H1 (cell line): Measurements from ENCODE around the gene TCEAL7. TPM values are rescaled to one million over a fixed set of nuclear protein-coding genes. Genes with fewer than 3 reads are reported as not detected.

Experiments used
- CTCF ChIA-PET: fragments of 300-600 bp; sonication (Branson Sonifier 250); formaldehyde crosslinking; loops from one replicate; lab custom pipeline; 2021; ENCODE audit not compliant: partially characterized antibody; lab: Charles Lee
- POLR2A ChIA-PET: fragments of 300-600 bp; sonication (Branson Sonifier 250); formaldehyde crosslinking; loops from one replicate; lab custom pipeline; 2021; ENCODE audit warnings: inconsistent platforms; ENCODE audit not compliant: partially characterized antibody; lab: Charles Lee
- DNase-seq, 2 experiments: peaks; one replicate each; pipeline versions ENCODE4 v3.0.0 to v3.0.0-alpha.2; 2010 to 2022; ENCODE audit warnings: low spot score in 2 of 2, low read depth in 1 of 2, mixed read lengths in 1 of 2
- FAIRE-seq: peaks from 2 replicates; lab custom pipeline; 2011; peaks lifted over from hg19 to GRCh38; lab: Jason Lieb, UNC
- H2AFZ ChIP-seq: 2 replicates; pipeline ENCODE4 v1.8.1; 2012; ENCODE audit warnings: low read length, inconsistent platforms
- H2AK5ac ChIP-seq: 2 replicates; pipeline ENCODE4 v1.6.1; 2013; ENCODE audit warnings: low read depth, low read length
- H2BK120ac ChIP-seq: replicated peaks from 2 replicates; pipeline ENCODE3; 2013; ENCODE audit warnings: low read depth, low read length, inconsistent platforms
- H2BK12ac ChIP-seq: 2 replicates; pipeline ENCODE4 v1.6.1; 2013; ENCODE audit warnings: low read depth, low read length
- H2BK15ac ChIP-seq: 2 replicates; pipeline ENCODE4 v1.6.1; 2013; ENCODE audit warnings: low read length
- H2BK20ac ChIP-seq: 2 replicates; pipeline ENCODE4 v1.6.1; 2013; ENCODE audit warnings: low read length
- H2BK5ac ChIP-seq: 2 replicates; pipeline ENCODE4 v1.6.1; 2013; ENCODE audit warnings: low read depth, low read length
- H3K14ac ChIP-seq: 2 replicates; pipeline ENCODE4 v1.6.1; 2013; ENCODE audit warnings: inconsistent platforms; ENCODE audit not compliant: insufficient read length
- H3K18ac ChIP-seq: 2 replicates; pipeline ENCODE4 v1.6.1; 2013; ENCODE audit warnings: low read length; ENCODE audit errors: extremely low read depth
- H3K23ac ChIP-seq: 2 replicates; pipeline ENCODE4 v1.6.1; 2013; ENCODE audit warnings: inconsistent platforms; ENCODE audit not compliant: insufficient read length
- H3K23me2 ChIP-seq: 2 replicates; pipeline ENCODE4 v1.6.1; 2013; ENCODE audit warnings: low read depth, low read length
- H3K27ac ChIP-seq: 2 replicates; pipeline ENCODE4 v1.6.1; 2011; ENCODE audit warnings: low read depth, low read length, inconsistent platforms
- H3K27me3 ChIP-seq, 4 experiments: replicated peaks in 1 of 4; 1 replicate in 1 of 4; 2 replicates in 3 of 4; pipeline versions ENCODE4 v1.6.1 to v1.8.1; 2011 to 2013; ENCODE audit warnings: low read length in 3 of 4, mild to moderate bottlenecking in 3 of 4, inconsistent platforms in 2 of 4, mixed read lengths in 2 of 4, moderate library complexity in 1 of 4; ENCODE audit not compliant: control insufficient read depth in 3 of 4, insufficient read depth in 3 of 4; ENCODE audit errors: extremely low read depth in 1 of 4
- H3K36me3 ChIP-seq, 4 experiments: 2 replicates each; pipeline versions ENCODE4 v1.6.1 to v1.8.1; 2011 to 2013; ENCODE audit warnings: mild to moderate bottlenecking in 4 of 4, low read length in 3 of 4, moderate library complexity in 2 of 4, control low read depth in 1 of 4, inconsistent platforms in 1 of 4; ENCODE audit not compliant: insufficient read depth in 4 of 4, control insufficient read depth in 2 of 4
- H3K4ac ChIP-seq: replicated peaks from 2 replicates; pipeline ENCODE3; 2013; ENCODE audit warnings: low read length, low read depth, mixed read lengths, inconsistent platforms; ENCODE audit not compliant: insufficient read length
- H3K4me1 ChIP-seq, 4 experiments: replicated peaks in 1 of 4; 1 replicate in 1 of 4; 2 replicates in 3 of 4; pipeline versions ENCODE4 v1.6.1 to v1.8.1; 2011 to 2013; ENCODE audit warnings: low read length in 3 of 4, inconsistent platforms in 2 of 4, mixed read lengths in 1 of 4; ENCODE audit not compliant: insufficient read depth in 4 of 4, control insufficient read depth in 3 of 4
- H3K4me2 ChIP-seq, 2 experiments: 2 replicates each; pipeline versions ENCODE4 v1.6.1 to v1.8.1; 2011 to 2013; ENCODE audit warnings: low read depth in 2 of 2, low read length in 2 of 2, control low read depth in 1 of 2, inconsistent platforms in 1 of 2, mild to moderate bottlenecking in 1 of 2; ENCODE audit not compliant: insufficient read depth in 1 of 2
- H3K4me3 ChIP-seq, 4 experiments: fragments of 200-600, 300-600 bp in 1 of 4; sonication (generic), shearing (Covaris generic), sonication (Bioruptor Twin) in 1 of 4; 2 replicates each; pipeline versions ENCODE4 v1.5.1 to v1.8.1; 2011 to 2016; ENCODE audit warnings: low read length in 4 of 4, low read depth in 3 of 4, control low read depth in 2 of 4, inconsistent platforms in 2 of 4, mild to moderate bottlenecking in 2 of 4, mixed read lengths in 1 of 4, moderate library complexity in 1 of 4; ENCODE audit not compliant: insufficient read depth in 2 of 4; ENCODE audit errors: extremely low read depth in 1 of 4
- H3K56ac ChIP-seq: replicated peaks from 2 replicates; pipeline ENCODE3; 2013; ENCODE audit warnings: low read depth, mild to moderate bottlenecking, mixed read lengths, low read length, inconsistent platforms; ENCODE audit not compliant: insufficient read length
- H3K79me1 ChIP-seq: 2 replicates; pipeline ENCODE4 v1.6.1; 2013; ENCODE audit warnings: low read depth, low read length, control low read depth
- H3K79me2 ChIP-seq, 2 experiments: 2 replicates each; pipeline versions ENCODE4 v1.6.1 to v1.8.1; 2012 to 2013; ENCODE audit warnings: low read length in 2 of 2, mild to moderate bottlenecking in 2 of 2, inconsistent platforms in 1 of 2; ENCODE audit not compliant: insufficient read depth in 2 of 2, control insufficient read depth in 1 of 2
- H3K9ac ChIP-seq, 4 experiments: replicated peaks in 1 of 4; 1 replicate in 1 of 4; 2 replicates in 3 of 4; pipeline versions ENCODE4 v1.6.1 to v1.8.1; 2011 to 2013; ENCODE audit warnings: low read depth in 3 of 4, low read length in 3 of 4, control low read depth in 2 of 4, mild to moderate bottlenecking in 2 of 4, moderate library complexity in 2 of 4, inconsistent platforms in 1 of 4; ENCODE audit errors: extremely low read depth in 1 of 4
- H3K9me3 ChIP-seq, 2 experiments: 2 replicates each; pipeline versions ENCODE4 v1.6.1 to v1.8.1; 2012 to 2013; ENCODE audit warnings: mild to moderate bottlenecking in 2 of 2, moderate library complexity in 2 of 2, control low read depth in 1 of 2, inconsistent platforms in 1 of 2, low read depth in 1 of 2, low read length in 1 of 2, mixed read lengths in 1 of 2; ENCODE audit not compliant: insufficient read depth in 2 of 2
- H4K20me1 ChIP-seq, 2 experiments: replicated peaks in 1 of 2; 2 replicates each; pipeline versions ENCODE3 to v1.8.1; 2011 to 2013; ENCODE audit warnings: inconsistent platforms in 2 of 2, low read length in 2 of 2, mild to moderate bottlenecking in 1 of 2; ENCODE audit not compliant: insufficient read depth in 2 of 2, control insufficient read depth in 1 of 2
- H4K5ac ChIP-seq: 2 replicates; pipeline ENCODE4 v1.6.1; 2013; ENCODE audit warnings: low read length, low read depth, mixed read lengths, inconsistent platforms; ENCODE audit not compliant: insufficient read length
- H4K8ac ChIP-seq: 2 replicates; pipeline ENCODE4 v1.8.0; 2013; ENCODE audit warnings: mild to moderate bottlenecking, moderate library complexity, low read length, inconsistent platforms; ENCODE audit not compliant: insufficient read depth; ENCODE audit errors: extremely low read depth
- H4K91ac ChIP-seq: replicated peaks from 2 replicates; pipeline ENCODE3; 2013; ENCODE audit warnings: low read length, mixed read lengths, inconsistent platforms; ENCODE audit not compliant: insufficient read length
- ATF2 ChIP-seq: IDR thresholded peaks from 2 replicates; pipeline ENCODE4 v1.6.1; 2012; ENCODE audit warnings: low read length, inconsistent platforms
- EGR1 ChIP-seq: IDR thresholded peaks from 2 replicates; pipeline ENCODE4 v1.6.1; 2011; ENCODE audit warnings: low read depth, low read length, borderline replicate concordance
- EP300 ChIP-seq, 2 experiments: IDR thresholded peaks; 1 replicate in 1 of 2; 2 replicates in 1 of 2; pipeline ENCODE4 v1.6.1; 2011 to 2012; ENCODE audit warnings: low read depth in 2 of 2, low read length in 2 of 2, mild to moderate bottlenecking in 2 of 2, borderline replicate concordance in 1 of 2, inconsistent platforms in 1 of 2, moderate library complexity in 1 of 2
- RFX5 ChIP-seq: IDR thresholded peaks from 2 replicates; pipeline ENCODE4 v1.6.1; 2011; ENCODE audit warnings: low read depth, low read length, improper control_type of control experiment, borderline replicate concordance
- SIN3A ChIP-seq, 2 experiments: IDR thresholded peaks in 1 of 2; conservative IDR thresholded peaks in 1 of 2; 2 replicates each; pipeline ENCODE4 v1.6.1; 2011 to 2012; ENCODE audit warnings: low read length in 2 of 2, improper control_type of control experiment in 1 of 2, low read depth in 1 of 2, mild to moderate bottlenecking in 1 of 2
- SP2 ChIP-seq: IDR thresholded peaks from 2 replicates; pipeline ENCODE4 v1.6.1; 2012; ENCODE audit warnings: mild to moderate bottlenecking, low read length, inconsistent platforms
- SRF ChIP-seq: IDR thresholded peaks from 2 replicates; pipeline ENCODE4 v1.6.1; 2011; ENCODE audit warnings: mild to moderate bottlenecking, low read depth, low read length, moderate library complexity
- WGBS, 2 experiments: shearing (Covaris generic) in 1 of 2; methylation state at CpG; one replicate each; pipeline versions ENCODE4 v1.1.6 to v1.1.7; 2013 to 2015; ENCODE audit warnings: low lambda C conversion rate in 2 of 2, mixed read lengths in 2 of 2, inconsistent platforms in 1 of 2, low coverage in 1 of 2, missing lambda C conversion rate in 1 of 2; ENCODE audit not compliant: insufficient replicate concordance in 2 of 2, insufficient coverage in 1 of 2, insufficient read length in 1 of 2; ENCODE audit errors: extremely low coverage in 1 of 2, missing lambda C conversion rate in 1 of 2; 5-methylcytosine and 5-hydroxymethylcytosine counted together
- polyA plus RNA-seq, 7 experiments: library from polyadenylated mRNA; depleted of rRNA in 3 of 7; stranded (reverse) in 5 of 7; unstranded in 2 of 7; fragments of >200 nt in 5 of 7; fragments of 200-250 nt in 2 of 7; gene quantifications; 1 replicate in 5 of 7; 2 replicates in 1 of 7; 4 replicates in 1 of 7; pipeline versions ENCODE4 v1.2.1 to v1.2.3, GENCODE V29; 2011 to 2013; ENCODE audit warnings: missing spikeins in 2 of 7, mixed read lengths in 2 of 7
- total RNA-seq: library from RNA; stranded (reverse); fragmentation: NEBNext Ultra II Directional; extraction: Animal tissue kit (Norgen Biotek cat#: 25700); gene quantifications from 2 replicates; pipeline ENCODE4 v1.2.1, GENCODE V29; 2021

The TCEAL7 gene
- total and polyA plus RNA-seq, 2 of the 8 experiments (the other 6 are each of a cell fraction or from before 2014, with no cell fraction given) = 7.9 to 11.6 TPM

GRCh38 chrX:103293118-103293517, 36.9 kb upstream of the TCEAL7 start:
- Histone ChIP-seq H3K36me3 (no peaks in the 10 kb centered on the region), H3K23me2 (no peaks in the 10 kb centered on the region), H2BK20ac (no peak overlapping the region), H3K79me2 (no peaks in the 10 kb centered on the region), H3K14ac (no peak overlapping the region), H3K4me1 (no peaks in the 10 kb centered on the region), H3K9ac (no peak overlapping the region), H3K9me3 (no peaks in the 10 kb centered on the region), H2BK12ac (no peak overlapping the region), H3K18ac (no peak overlapping the region), H2BK15ac (no peak overlapping the region), H3K4me2 (no peak overlapping the region), H3K23ac (no peak overlapping the region), H3K4me3 (no peak overlapping the region), H2BK5ac (no peak overlapping the region), H2BK120ac (no peak overlapping the region), H4K91ac (no peak overlapping the region), H3K56ac (no peak overlapping the region), H3K79me1 (no peaks in the 10 kb centered on the region), H4K20me1 (no peaks in the 10 kb centered on the region), H4K8ac (no peak overlapping the region), H2AFZ (no peak overlapping the region), H2AK5ac (no peak overlapping the region), H4K5ac (no peak overlapping the region), H3K4ac (no peak overlapping the region), H3K27ac (no peak overlapping the region), H3K27me3 (peaks cover 0 to 4% (median 1%) of the 10 kb centered on the region in 4 experiments; a peak in 2 of 7 replicates)
- POLR2A ChIA-PET = no interaction called here
- CTCF ChIA-PET = no interaction called here
- TF ChIP-seq SP2 (no peak), RFX5 (no peak), EGR1 (no peak), SRF (no peak), ATF2 (no peak), SIN3A (conservative IDR thresholded peaks at IDR 0.05 in 1 of 2, IDR thresholded peaks at IDR 0.05 in 1 of 2; ENCODE audit: low read depth in 1 of 2, low read length in 2 of 2) (no peak), EP300 (IDR thresholded peaks at IDR 0.05; ENCODE audit: borderline replicate concordance in 1 of 2, low read depth in 2 of 2, low read length in 2 of 2) (no peak)
- FAIRE-seq (no peak), DNase-seq (no peak)
- 95% methylated on average over 2 of the region's 2 CpGs; no CpG with 5 or more reads in 1 of the 2 experiments for WGBS, 2 experiments
